Uterus (tissue), 2 donors: ENCODE data around the gene FGF9.

ENCODE experiments used
- POLR2A ChIP-seq, 2 donors: fragments of 450-650 bp; IDR thresholded peaks; one replicate each; pipeline ENCODE4 v1.6.1; 2016; ENCODE audit warnings: antibody characterized with exemption in 2 of 2, mild to moderate bottlenecking in 1 of 2, moderate library complexity in 1 of 2
- TF ChIP-seq, protein P1 (sequence below), 4 experiments: fragments of 200-600 bp in 2 of 4; fragments of 450-650 bp in 2 of 4; sonication (generic) in 2 of 4; IDR thresholded peaks; one replicate each; pipeline ENCODE4 v1.5.1; 2016 to 2019; ENCODE audit warnings: antibody characterized with exemption in 4 of 4, mild to moderate bottlenecking in 2 of 4, moderate library complexity in 1 of 4

- TF ChIP-seq, protein P1, sequence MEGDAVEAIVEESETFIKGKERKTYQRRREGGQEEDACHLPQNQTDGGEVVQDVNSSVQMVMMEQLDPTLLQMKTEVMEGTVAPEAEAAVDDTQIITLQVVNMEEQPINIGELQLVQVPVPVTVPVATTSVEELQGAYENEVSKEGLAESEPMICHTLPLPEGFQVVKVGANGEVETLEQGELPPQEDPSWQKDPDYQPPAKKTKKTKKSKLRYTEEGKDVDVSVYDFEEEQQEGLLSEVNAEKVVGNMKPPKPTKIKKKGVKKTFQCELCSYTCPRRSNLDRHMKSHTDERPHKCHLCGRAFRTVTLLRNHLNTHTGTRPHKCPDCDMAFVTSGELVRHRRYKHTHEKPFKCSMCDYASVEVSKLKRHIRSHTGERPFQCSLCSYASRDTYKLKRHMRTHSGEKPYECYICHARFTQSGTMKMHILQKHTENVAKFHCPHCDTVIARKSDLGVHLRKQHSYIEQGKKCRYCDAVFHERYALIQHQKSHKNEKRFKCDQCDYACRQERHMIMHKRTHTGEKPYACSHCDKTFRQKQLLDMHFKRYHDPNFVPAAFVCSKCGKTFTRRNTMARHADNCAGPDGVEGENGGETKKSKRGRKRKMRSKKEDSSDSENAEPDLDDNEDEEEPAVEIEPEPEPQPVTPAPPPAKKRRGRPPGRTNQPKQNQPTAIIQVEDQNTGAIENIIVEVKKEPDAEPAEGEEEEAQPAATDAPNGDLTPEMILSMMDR (IDR thresholded peaks at IDR 0.05): no peak
- TF ChIP-seq POLR2A (IDR thresholded peaks at IDR 0.05): no peak
Measured at GRCh38 chr13:21691500-21691899, 20.6 kb downstream of the FGF9 start.
